Mesodermal cell (in vitro differentiated cells): ENCODE measurements around the gene RUNX2. TPM values are rescaled to one million over a fixed set of nuclear protein-coding genes. Genes with fewer than 3 reads are reported as not detected.
"Not testable (repeated sequence)": the region's sequence is repeated elsewhere in the genome, so short reads cannot be mapped to it uniquely, and the experiment has no call there.

ENCODE experiments used
- H3K27ac ChIP-seq: 2 replicates; pipeline ENCODE4 v1.7.0; 2013; ENCODE audit warnings: mild to moderate bottlenecking, low read depth, low read length, moderate library complexity; ENCODE audit not compliant: severe bottlenecking
- H3K36me3 ChIP-seq: 2 replicates; pipeline ENCODE4 v1.7.1; 2013; ENCODE audit warnings: mild to moderate bottlenecking, low read length, moderate library complexity; ENCODE audit not compliant: control insufficient read depth, insufficient read depth
- H3K4me1 ChIP-seq: one replicate; pipeline ENCODE4 v1.7.1; 2013; ENCODE audit warnings: mild to moderate bottlenecking, low read length; ENCODE audit not compliant: insufficient read depth, control insufficient read depth, poor library complexity, severe bottlenecking
- H3K4me3 ChIP-seq: 2 replicates; pipeline ENCODE4 v1.7.0; 2013; ENCODE audit warnings: low read length, control low read depth, mild to moderate bottlenecking; ENCODE audit not compliant: insufficient read depth, poor library complexity, severe bottlenecking; ENCODE audit errors: extremely low read depth
- H3K9me3 ChIP-seq: 2 replicates; pipeline ENCODE4 v1.7.1; 2013; ENCODE audit warnings: mild to moderate bottlenecking, low read length, moderate library complexity; ENCODE audit not compliant: control insufficient read depth
- WGBS, 2 experiments: methylation state at CpG; one replicate each; pipeline ENCODE4 v1.1.5; 2013; ENCODE audit warnings: missing lambda C conversion rate in 2 of 2; ENCODE audit not compliant: insufficient coverage in 2 of 2; 5-methylcytosine and 5-hydroxymethylcytosine counted together
- polyA plus RNA-seq, 2 experiments: library from polyadenylated mRNA; stranded (reverse); fragments of 50-300 nt; gene quantifications; one replicate each; pipeline ENCODE4 v1.2.3, GENCODE V29; 2013

Gene RUNX2
- 6.6 TPM for polyA plus RNA-seq (2013, experiment 1 of 2)
- polyA plus RNA-seq (2013, experiment 2 of 2), result 6.6 TPM

- Histone ChIP-seq H3K27ac (peak within 1 kb of the TSS; percentile 17), H3K36me3 (no peaks in the 10 kb centered on the region), H3K4me3 (no peak within 1 kb of the TSS), H3K4me1 (peaks cover 8% of the 10 kb centered on the region), H3K9me3 (no peaks in the 10 kb centered on the region)
- 34 to 50% methylated on average over 1 to 3 of the region's 5 CpGs for WGBS, 2 experiments
These were observed at the start of gene RUNX2 for GRCh38 chr6:45327956-45328522. TSS of gene RUNX2 (plus strand) at chr6:45328330. CDS start at chr6:45328727, 397 bp downstream.

DNA sequence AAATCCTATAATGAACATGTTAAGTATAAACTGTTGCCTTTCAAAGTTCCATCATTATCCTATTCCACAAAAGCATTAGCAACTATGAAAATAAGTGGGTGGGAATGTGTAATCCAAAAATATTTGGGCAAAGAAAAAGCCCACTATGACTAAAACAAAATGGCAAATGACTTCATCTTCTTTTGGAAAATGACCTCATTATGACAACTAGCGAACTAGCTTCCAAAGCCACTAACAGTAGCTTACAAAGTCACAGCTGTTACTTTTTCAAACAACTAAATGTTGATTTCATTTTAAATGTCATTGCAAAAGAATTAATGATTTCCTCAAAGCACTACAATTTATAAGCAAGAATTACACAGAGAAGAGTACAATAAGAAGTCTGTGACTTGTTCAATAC lies 49.8 kb upstream of the RUNX2 start:
- Histone ChIP-seq H3K4me3 (no peak overlapping the region), H3K9me3 (peaks cover 5% of the 10 kb centered on the region), H3K27ac (no peak overlapping the region), H3K36me3 (no peaks in the 10 kb centered on the region), H3K4me1 (no peaks in the 10 kb centered on the region)
- WGBS, 2 experiments, result no CpG with 5 or more reads among the region's 1 CpG

- H3K4me1 ChIP-seq, H3K36me3 ChIP-seq, H3K27ac ChIP-seq, H3K9me3 ChIP-seq, H3K4me3 ChIP-seq: not testable (repeated sequence)
- no CpG with 5 or more reads among the region's 3 CpGs for WGBS, 2 experiments
These were observed 41.4 kb upstream of the RUNX2 start for GRCh38 chr6:45286707-45287106.

DNA sequence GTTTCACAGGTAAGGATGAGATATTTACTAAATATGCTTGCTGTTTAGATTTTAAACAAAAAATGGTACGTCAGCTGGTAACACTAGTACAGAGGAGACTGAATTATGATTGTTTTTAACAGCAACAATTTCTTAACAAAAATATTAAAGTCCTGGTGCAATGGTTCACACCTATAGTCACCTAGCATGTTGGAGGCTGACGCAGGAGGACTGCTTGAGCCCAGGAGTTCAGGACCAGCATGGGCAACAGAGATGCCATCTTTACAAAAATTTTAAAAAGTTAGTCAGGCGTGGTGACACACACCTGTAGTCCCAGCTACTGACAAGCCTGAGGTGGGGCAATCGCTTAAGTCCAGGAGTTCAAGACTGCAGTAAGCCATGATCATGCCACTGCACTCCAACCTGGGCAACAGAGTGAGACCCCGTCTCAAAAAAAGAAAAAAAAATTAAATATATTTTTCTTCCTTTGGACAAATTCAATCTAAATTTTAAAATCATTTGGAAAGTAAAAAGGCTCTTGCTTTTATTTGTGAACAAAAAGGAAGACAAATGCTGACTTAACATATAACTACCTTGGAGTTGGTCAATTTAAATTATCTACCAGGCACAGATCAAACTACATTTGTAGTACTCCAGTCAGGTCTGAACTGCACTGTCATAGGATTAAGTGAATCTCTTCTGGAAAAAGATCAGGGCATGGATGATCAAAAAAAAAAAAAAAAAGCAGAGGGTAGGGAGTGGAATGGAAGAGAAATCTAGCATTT lies 38.2 kb upstream of the RUNX2 start:
- H3K4me1 ChIP-seq, result no peaks in the 10 kb centered on the region
- H3K4me3 ChIP-seq, result no peak overlapping the region
- no peaks in the 10 kb centered on the region for H3K36me3 ChIP-seq
- no peaks in the 10 kb centered on the region for H3K9me3 ChIP-seq
- no peak overlapping the region for H3K27ac ChIP-seq
- WGBS, 2 experiments, result 94 to 97% methylated on average over 3 of the region's 5 CpGs

DNA sequence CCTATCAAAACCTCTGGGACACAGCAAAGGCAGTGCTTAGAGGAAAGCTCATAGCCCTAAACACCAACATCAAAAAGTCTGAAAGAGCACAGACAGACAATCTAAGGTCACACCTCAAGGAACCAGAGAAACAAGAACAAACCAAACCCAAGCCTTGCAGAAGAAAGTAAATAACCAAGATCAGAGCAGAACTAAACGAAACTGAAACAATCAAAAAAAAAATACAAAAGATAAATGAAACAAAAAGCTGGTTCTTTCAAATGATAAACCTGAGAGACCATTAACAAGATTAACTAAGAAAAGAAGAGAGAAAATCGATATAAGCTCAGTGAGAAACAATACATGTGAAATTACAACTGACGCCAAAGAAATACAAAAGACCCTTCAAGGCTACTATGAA lies 34.8 kb upstream of the RUNX2 start:
- no peak overlapping the region for H3K4me3 ChIP-seq
- H3K9me3 ChIP-seq, result peaks cover 3% of the 10 kb centered on the region
- H3K27ac ChIP-seq, result no peak overlapping the region
- H3K4me1 ChIP-seq, result no peaks in the 10 kb centered on the region
- H3K36me3 ChIP-seq, result no peaks in the 10 kb centered on the region
- WGBS, 2 experiments, result no CpG with 5 or more reads among the region's 3 CpGs

DNA sequence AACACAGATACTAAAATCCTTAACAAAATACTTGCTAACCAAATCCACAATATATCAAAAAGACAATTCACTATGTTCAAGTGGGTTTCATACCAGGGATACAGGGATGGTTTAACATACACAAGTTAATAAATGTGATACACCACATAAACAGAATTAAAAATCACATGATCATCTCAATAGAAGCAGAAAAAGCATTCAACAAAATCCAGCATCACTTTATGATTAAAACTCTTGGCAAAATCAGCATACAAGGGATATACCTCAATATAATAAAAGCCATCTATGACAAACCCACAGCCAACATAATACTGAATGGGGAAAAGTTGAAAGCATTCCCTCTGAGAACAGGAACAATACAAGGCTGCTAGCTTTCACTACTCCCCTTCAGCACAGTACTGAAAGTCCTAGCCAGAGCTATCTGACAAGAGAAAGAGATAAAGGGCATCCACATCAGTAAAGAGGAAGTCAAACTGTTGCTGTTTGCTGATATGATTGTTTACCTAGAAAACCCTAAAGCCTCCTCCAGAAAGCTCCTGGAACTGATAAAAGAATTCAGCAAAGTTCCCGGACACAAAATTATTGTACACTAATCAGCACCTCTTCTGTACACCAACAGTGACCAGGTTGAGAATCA lies 33.9 kb upstream of the RUNX2 start:
- H3K4me1 ChIP-seq, H3K9me3 ChIP-seq, H3K27ac ChIP-seq, H3K4me3 ChIP-seq, H3K36me3 ChIP-seq: not testable (repeated sequence)
- no CpG with 5 or more reads among the region's 1 CpG for WGBS, 2 experiments

DNA sequence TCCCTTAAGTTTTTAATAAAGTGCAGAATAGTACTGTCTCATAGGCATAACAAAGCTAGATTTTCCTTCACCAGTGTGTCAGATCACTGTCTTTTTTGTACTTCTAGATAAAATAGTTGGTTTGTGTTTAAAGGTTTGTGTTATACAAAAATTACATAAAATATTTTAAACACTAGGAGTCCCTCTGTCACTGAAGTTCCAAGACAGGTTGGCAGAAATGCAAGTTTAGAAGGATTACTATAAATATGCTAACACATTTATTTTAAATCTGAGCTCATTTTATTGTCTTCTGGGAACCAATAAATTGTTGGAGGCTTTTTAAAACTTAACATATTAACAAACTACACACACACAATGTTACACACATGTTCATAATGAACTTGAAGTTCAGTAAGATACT lies 30.8 kb upstream of the RUNX2 start:
- Histone ChIP-seq H3K36me3 (no peaks in the 10 kb centered on the region), H3K9me3 (peaks cover 3% of the 10 kb centered on the region), H3K27ac (no peak overlapping the region), H3K4me1 (no peaks in the 10 kb centered on the region), H3K4me3 (no peak overlapping the region)

GRCh38 chr6:45299096-45299581 lies 29.0 kb upstream of the RUNX2 start:
- H3K36me3 ChIP-seq, result no peaks in the 10 kb centered on the region
- 94 to 100% methylated on average over 3 of the region's 3 CpGs for WGBS, 2 experiments

GRCh38 chr6:45300736-45301135 lies 27.4 kb upstream of the RUNX2 start:
- H3K9me3 ChIP-seq, result peaks cover under 1% of the 10 kb centered on the region
- WGBS, 2 experiments, result 100% methylated on average over 1 of the region's 1 CpG
- no peak overlapping the region for H3K4me3 ChIP-seq
- H3K36me3 ChIP-seq, result no peaks in the 10 kb centered on the region
- H3K4me1 ChIP-seq, result no peaks in the 10 kb centered on the region
- H3K27ac ChIP-seq, result no peak overlapping the region

More at GRCh38 chr6:45299096-45299581, 29.0 kb upstream of the RUNX2 start:
- no peak overlapping the region for H3K4me3 ChIP-seq
- H3K4me1 ChIP-seq, result no peaks in the 10 kb centered on the region
- H3K27ac ChIP-seq, result no peak overlapping the region
- peaks cover 3% of the 10 kb centered on the region for H3K9me3 ChIP-seq

- Histone ChIP-seq H3K27ac (no peak overlapping the region), H3K4me3 (no peak overlapping the region), H3K4me1 (no peaks in the 10 kb centered on the region), H3K9me3 (no peaks in the 10 kb centered on the region), H3K36me3 (no peaks in the 10 kb centered on the region)
- no CpG with 5 or more reads among the region's 3 CpGs for WGBS, 2 experiments
These were observed 26.6 kb upstream of the RUNX2 start for GRCh38 chr6:45301348-45302142.
